GM18507 (cell line): Measurements from ENCODE around the gene PPP2R3A.

Experiments used
- DNase-seq: peaks from one replicate; pipeline ENCODE4 v3.0.0; 2011; ENCODE audit warnings: low read depth; ENCODE audit not compliant: insufficient read length; ENCODE audit errors: extremely low spot score
- FAIRE-seq: peaks from 2 replicates; lab custom pipeline; 2011; peaks lifted over from hg19 to GRCh38; lab: Jason Lieb, UNC

The PPP2R3A gene

GRCh38 chr3:135967867-135968266 lies 2.3 kb downstream of the PPP2R3A start:
- FAIRE-seq (no peak), DNase-seq (no peak)

GRCh38 chr3:135970506-135971116 lies 5.1 kb downstream of the PPP2R3A start:
- DNase-seq, result no peak
- FAIRE-seq, result no peak

GRCh38 chr3:135973841-135974240 lies 8.3 kb downstream of the PPP2R3A start:
- no peak for DNase-seq
- FAIRE-seq, result no peak

GRCh38 chr3:135975053-135975452 lies 9.5 kb downstream of the PPP2R3A start:
- no peak for DNase-seq
- FAIRE-seq, result no peak

GRCh38 chr3:135975536-135975935 lies 10.0 kb downstream of the PPP2R3A start:
- FAIRE-seq (no peak), DNase-seq (no peak)

- DNase-seq (no peak), FAIRE-seq (no peak)
Measured at GRCh38 chr3:135980343-135980742, 14.8 kb downstream of the PPP2R3A start.

- DNase-seq (no peak), FAIRE-seq (no peak)
Measured at GRCh38 chr3:135981701-135982403, 16.3 kb downstream of the PPP2R3A start.

GRCh38 chr3:135982404-135982761 lies 16.9 kb downstream of the PPP2R3A start:
- DNase-seq (no peak), FAIRE-seq (no peak)

GRCh38 chr3:135982922-135983581 lies 17.5 kb downstream of the PPP2R3A start:
- DNase-seq (no peak), FAIRE-seq (no peak)

GRCh38 chr3:135987661-135988060 lies 22.1 kb downstream of the PPP2R3A start:
- no peak for FAIRE-seq
- no peak for DNase-seq

GRCh38 chr3:135989242-135989641 lies 23.7 kb downstream of the PPP2R3A start:
- DNase-seq (no peak), FAIRE-seq (no peak)

- DNase-seq (no peak), FAIRE-seq (no peak)
Measured at GRCh38 chr3:135990903-135991302, 25.4 kb downstream of the PPP2R3A start.

- DNase-seq (no peak), FAIRE-seq (no peak)
Measured at GRCh38 chr3:135991621-135992020, 26.1 kb downstream of the PPP2R3A start.

- DNase-seq (no peak), FAIRE-seq (no peak)
Measured at GRCh38 chr3:135992072-135992471, 26.5 kb downstream of the PPP2R3A start.

GRCh38 chr3:135994708-135995337 lies 29.3 kb downstream of the PPP2R3A start:
- FAIRE-seq (no peak), DNase-seq (no peak)

GRCh38 chr3:135995766-135996165 lies 30.2 kb downstream of the PPP2R3A start:
- DNase-seq (no peak), FAIRE-seq (no peak)

GRCh38 chr3:135997554-135998320 lies 32.2 kb downstream of the PPP2R3A start:
- no peak for FAIRE-seq

GRCh38 chr3:136008221-136008620 lies 42.7 kb downstream of the PPP2R3A start:
- FAIRE-seq (no peak), DNase-seq (no peak)

More at GRCh38 chr3:135997554-135998320, 32.2 kb downstream of the PPP2R3A start:
- DNase-seq, result no peak

GRCh38 chr3:136008732-136009470 lies 43.4 kb downstream of the PPP2R3A start:
- DNase-seq (no peak), FAIRE-seq (no peak)
